H9 (cell line): ENCODE results near the gene SH3RF3. TPM values are rescaled to one million over a fixed set of nuclear protein-coding genes. Genes with fewer than 3 reads are reported as not detected.

Experiments
- DNase-seq: peaks from one replicate; pipeline ENCODE4 v3.0.0-alpha.2; 2017
- H2AFZ ChIP-seq: one replicate; pipeline ENCODE4 v1.6.1; 2013; ENCODE audit warnings: mild to moderate bottlenecking, low read length, control low read depth, moderate library complexity
- H2AK5ac ChIP-seq: 2 replicates; pipeline ENCODE4 v1.6.1; 2013; ENCODE audit warnings: low read length, control low read depth, mixed read lengths; ENCODE audit not compliant: insufficient read length
- H2BK120ac ChIP-seq: one replicate; pipeline ENCODE4 v1.6.1; 2013; ENCODE audit warnings: low read depth, mild to moderate bottlenecking, low read length, control low read depth, inconsistent platforms; ENCODE audit not compliant: poor library complexity, severe bottlenecking
- H2BK12ac ChIP-seq: 2 replicates; pipeline ENCODE4 v1.6.1; 2013; ENCODE audit warnings: low read length, control low read depth, mixed read lengths, low read depth; ENCODE audit not compliant: insufficient read length
- H2BK15ac ChIP-seq: 2 replicates; pipeline ENCODE4 v1.6.1; 2013; ENCODE audit warnings: low read depth, low read length, control low read depth
- H2BK20ac ChIP-seq: one replicate; pipeline ENCODE4 v1.6.1; 2013; ENCODE audit warnings: low read depth, mild to moderate bottlenecking, low read length, control low read depth, inconsistent platforms; ENCODE audit not compliant: poor library complexity, severe bottlenecking
- H2BK5ac ChIP-seq: 2 replicates; pipeline ENCODE4 v1.6.1; 2013; ENCODE audit warnings: low read length, control low read depth, mixed read lengths; ENCODE audit not compliant: insufficient read length
- H3K14ac ChIP-seq: 2 replicates; pipeline ENCODE4 v1.6.1; 2013; ENCODE audit warnings: low read length, control low read depth; ENCODE audit not compliant: insufficient read depth
- H3K18ac ChIP-seq: 2 replicates; pipeline ENCODE4 v1.6.1; 2013; ENCODE audit warnings: low read depth, mild to moderate bottlenecking, mixed read lengths, low read length, control low read depth; ENCODE audit not compliant: insufficient read length
- H3K23ac ChIP-seq: 2 replicates; pipeline ENCODE4 v1.6.1; 2013; ENCODE audit warnings: low read length, control low read depth, mixed read lengths, low read depth; ENCODE audit not compliant: insufficient read length
- H3K23me2 ChIP-seq: 2 replicates; pipeline ENCODE4 v1.6.1; 2013; ENCODE audit warnings: low read depth, mild to moderate bottlenecking, mixed read lengths, low read length, control low read depth; ENCODE audit not compliant: insufficient read length, poor library complexity, severe bottlenecking
- H3K27ac ChIP-seq: 2 replicates; pipeline ENCODE4 v1.5.1; 2013; ENCODE audit warnings: low read length, control low read depth, mixed read lengths, low read depth; ENCODE audit not compliant: insufficient read length
- H3K27me3 ChIP-seq: 2 replicates; pipeline ENCODE4 v1.6.1; 2013; ENCODE audit warnings: low read length, control low read depth, inconsistent platforms; ENCODE audit not compliant: insufficient read depth
- H3K4ac ChIP-seq: 2 replicates; pipeline ENCODE4 v1.6.1; 2013; ENCODE audit warnings: low read depth, mild to moderate bottlenecking, control low read depth, inconsistent platforms, low read length, moderate library complexity
- H3K4me1 ChIP-seq: 2 replicates; pipeline ENCODE4 v1.6.1; 2013; ENCODE audit warnings: low read length, control low read depth, inconsistent platforms; ENCODE audit not compliant: insufficient read depth
- H3K4me2 ChIP-seq: 2 replicates; pipeline ENCODE4 v1.6.1; 2013; ENCODE audit warnings: low read length, control low read depth, mixed read lengths; ENCODE audit not compliant: insufficient read length, insufficient read depth
- H3K56ac ChIP-seq: 2 replicates; pipeline ENCODE4 v1.6.1; 2013; ENCODE audit warnings: low read depth, mild to moderate bottlenecking, mixed read lengths, low read length, control low read depth; ENCODE audit not compliant: insufficient read length
- H3K79me1 ChIP-seq: 2 replicates; pipeline ENCODE4 v1.6.1; 2013; ENCODE audit warnings: low read depth, mild to moderate bottlenecking, moderate library complexity, low read length, control low read depth, inconsistent platforms; ENCODE audit not compliant: insufficient read depth, poor library complexity, severe bottlenecking
- H3K79me2 ChIP-seq: 2 replicates; pipeline ENCODE4 v1.6.1; 2013; ENCODE audit warnings: low read length, control low read depth, inconsistent platforms; ENCODE audit not compliant: insufficient read depth
- H3K9ac ChIP-seq: 2 replicates; pipeline ENCODE4 v1.6.1; 2013; ENCODE audit warnings: low read length, control low read depth, mixed read lengths; ENCODE audit not compliant: insufficient read length; ENCODE audit errors: extremely low read depth
- H3K9me3 ChIP-seq: one replicate; pipeline ENCODE4 v1.6.1; 2013; ENCODE audit warnings: low read depth, low read length, inconsistent platforms; ENCODE audit not compliant: control insufficient read depth
- H3T11ph ChIP-seq: one replicate; pipeline ENCODE4 v1.6.1; 2013; ENCODE audit warnings: mild to moderate bottlenecking, low read length, control low read depth, inconsistent platforms
- H4K20me1 ChIP-seq: one replicate; pipeline ENCODE4 v1.6.1; 2013; ENCODE audit not compliant: control insufficient read depth, insufficient read length, insufficient read depth
- H4K5ac ChIP-seq: 2 replicates; pipeline ENCODE4 v1.6.1; 2013; ENCODE audit warnings: low read depth, mild to moderate bottlenecking, mixed read lengths, low read length, control low read depth; ENCODE audit not compliant: insufficient read length
- H4K8ac ChIP-seq: replicated peaks from 2 replicates; pipeline ENCODE4 v1.6.1; 2013; ENCODE audit warnings: low read length, control low read depth, mixed read lengths, low read depth; ENCODE audit not compliant: insufficient read length
- H4K91ac ChIP-seq: 2 replicates; pipeline ENCODE4 v1.6.1; 2013; ENCODE audit warnings: low read depth, mild to moderate bottlenecking, moderate library complexity, mixed read lengths, low read length, control low read depth; ENCODE audit not compliant: insufficient read length
- H3K27ac Mint-ChIP-seq, 3 experiments: 2 replicates in 2 of 3; 3 replicates in 1 of 3; pipeline ENCODE4 v1.8.0; 2020 to 2021; ENCODE audit warnings: mixed read lengths in 3 of 3, mild to moderate bottlenecking in 1 of 3, moderate library complexity in 1 of 3
- H3K27me3 Mint-ChIP-seq: 2 replicates; pipeline ENCODE4 v1.8.0; 2021; ENCODE audit warnings: low read depth, mild to moderate bottlenecking, moderate library complexity, mixed read lengths
- H3K36me3 Mint-ChIP-seq, 3 experiments: 2 replicates in 2 of 3; 3 replicates in 1 of 3; pipeline ENCODE4 v1.8.0; 2020 to 2021; ENCODE audit warnings: low read depth in 3 of 3, mixed read lengths in 3 of 3; ENCODE audit not compliant: insufficient read depth in 1 of 3
- H3K4me1 Mint-ChIP-seq, 2 experiments: 2 replicates each; pipeline ENCODE4 v1.8.0; 2020; ENCODE audit warnings: mixed read lengths in 2 of 2
- H3K4me3 Mint-ChIP-seq, 2 experiments: 2 replicates in 1 of 2; 3 replicates in 1 of 2; pipeline ENCODE4 v1.8.0; 2020 to 2021; ENCODE audit warnings: mild to moderate bottlenecking in 2 of 2, mixed read lengths in 2 of 2, moderate library complexity in 1 of 2
- H3K9me3 Mint-ChIP-seq, 2 experiments: 2 replicates in 1 of 2; 3 replicates in 1 of 2; pipeline ENCODE4 v1.8.0; 2020; ENCODE audit warnings: mild to moderate bottlenecking in 2 of 2, mixed read lengths in 2 of 2, moderate library complexity in 1 of 2
- WGBS: extraction: QIAGEN DNeasy Blood & Tissue Kit; methylation state at CpG from one replicate; pipeline ENCODE4 v1.1.7; 2013; ENCODE audit warnings: missing lambda C conversion rate, low lambda C conversion rate, mixed read lengths; ENCODE audit not compliant: insufficient read length; ENCODE audit errors: extremely low coverage; 5-methylcytosine and 5-hydroxymethylcytosine counted together
- total RNA-seq: library from RNA; stranded (reverse); gene quantifications from 2 replicates; pipeline ENCODE4 v1.2.1, GENCODE V29; 2021
- TF ChIP-seq, protein P1 (sequence below): fragments of 200-600 bp; sonication (generic); conservative IDR thresholded peaks from 3 replicates; pipeline ENCODE4 v1.8.0; 2021; ENCODE audit warnings: antibody characterized with exemption, mild to moderate bottlenecking

The SH3RF3 gene
- total RNA-seq, 1 experiment from 2014 or later, result 0.46 TPM

DNA sequence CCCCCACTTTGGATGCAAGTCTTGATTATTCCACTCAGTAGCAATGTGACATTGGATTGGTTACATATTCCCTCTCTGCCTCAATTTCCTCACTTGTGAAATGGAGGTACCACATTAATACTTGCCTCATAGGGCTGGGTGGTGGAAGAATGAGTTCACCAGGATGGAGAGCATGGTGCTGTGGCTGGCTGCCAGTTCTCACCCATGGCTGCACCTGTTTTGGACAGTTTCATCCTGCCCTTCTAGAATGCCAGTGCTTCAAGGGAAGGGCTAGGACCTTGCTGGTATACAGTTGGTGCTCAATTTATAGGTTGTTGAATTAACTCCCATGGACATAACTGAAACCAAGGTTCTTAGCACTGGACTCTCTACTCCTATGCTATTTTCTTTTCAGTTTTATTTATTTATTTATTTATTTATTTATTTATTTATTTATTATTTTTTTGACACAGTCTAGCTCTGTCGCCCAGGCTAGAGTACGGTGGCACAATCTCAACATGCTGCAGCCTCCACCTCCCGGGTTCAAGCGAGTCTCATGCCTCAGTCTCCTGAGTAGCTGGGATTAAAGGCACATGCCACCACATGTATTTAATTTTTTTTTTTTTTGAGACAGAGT, 5.3 kb upstream of the SH3RF3 start:
- H4K5ac ChIP-seq, result no peak overlapping the region
- H3T11ph ChIP-seq, result no peak overlapping the region
- no peak for DNase-seq
- peaks cover 6% of the 10 kb centered on the region for H3K23me2 ChIP-seq
- no peak overlapping the region for H3K18ac ChIP-seq
- H2BK120ac ChIP-seq, result no peak overlapping the region
- TF ChIP-seq, protein P1, sequence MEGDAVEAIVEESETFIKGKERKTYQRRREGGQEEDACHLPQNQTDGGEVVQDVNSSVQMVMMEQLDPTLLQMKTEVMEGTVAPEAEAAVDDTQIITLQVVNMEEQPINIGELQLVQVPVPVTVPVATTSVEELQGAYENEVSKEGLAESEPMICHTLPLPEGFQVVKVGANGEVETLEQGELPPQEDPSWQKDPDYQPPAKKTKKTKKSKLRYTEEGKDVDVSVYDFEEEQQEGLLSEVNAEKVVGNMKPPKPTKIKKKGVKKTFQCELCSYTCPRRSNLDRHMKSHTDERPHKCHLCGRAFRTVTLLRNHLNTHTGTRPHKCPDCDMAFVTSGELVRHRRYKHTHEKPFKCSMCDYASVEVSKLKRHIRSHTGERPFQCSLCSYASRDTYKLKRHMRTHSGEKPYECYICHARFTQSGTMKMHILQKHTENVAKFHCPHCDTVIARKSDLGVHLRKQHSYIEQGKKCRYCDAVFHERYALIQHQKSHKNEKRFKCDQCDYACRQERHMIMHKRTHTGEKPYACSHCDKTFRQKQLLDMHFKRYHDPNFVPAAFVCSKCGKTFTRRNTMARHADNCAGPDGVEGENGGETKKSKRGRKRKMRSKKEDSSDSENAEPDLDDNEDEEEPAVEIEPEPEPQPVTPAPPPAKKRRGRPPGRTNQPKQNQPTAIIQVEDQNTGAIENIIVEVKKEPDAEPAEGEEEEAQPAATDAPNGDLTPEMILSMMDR, result no peak
- no peak overlapping the region for H2AK5ac ChIP-seq
- H3K4me1 ChIP-seq, result no peaks in the 10 kb centered on the region
- H4K20me1 ChIP-seq, result no peaks in the 10 kb centered on the region
- H2BK20ac ChIP-seq, result no peak overlapping the region
- no peak overlapping the region for H2BK5ac ChIP-seq
- no peak overlapping the region for H3K14ac ChIP-seq
- H3K9ac ChIP-seq, result no peak overlapping the region
- no peak overlapping the region for H3K27ac ChIP-seq
- no peak overlapping the region for H4K91ac ChIP-seq
- no peaks in the 10 kb centered on the region for H3K9me3 ChIP-seq
- H3K79me2 ChIP-seq, result no peaks in the 10 kb centered on the region
- peaks cover 6 to 10% of the 10 kb centered on the region in 2 experiments; a peak in 2 of 4 replicates for H3K4me1 Mint-ChIP-seq
- H3K27me3 Mint-ChIP-seq, result peaks cover 46% of the 10 kb centered on the region
- H2BK15ac ChIP-seq, result no peak overlapping the region
- H3K4me3 Mint-ChIP-seq, result no peak overlapping the region
- H3K4ac ChIP-seq, result no peak overlapping the region
- no peak overlapping the region for H3K56ac ChIP-seq
- H3K79me1 ChIP-seq, result no peaks in the 10 kb centered on the region
- H2BK12ac ChIP-seq, result no peak overlapping the region
- no peak overlapping the region for H2AFZ ChIP-seq
- H3K9me3 Mint-ChIP-seq, result peaks cover 5 to 6% of the 10 kb centered on the region in 2 experiments; a peak in 4 of 5 replicates
- no peak overlapping the region for H3K27ac Mint-ChIP-seq
- no peak overlapping the region for H3K23ac ChIP-seq
- peaks cover 4% of the 10 kb centered on the region; the same call in 1 of the 2 replicates for H3K27me3 ChIP-seq
- H4K8ac ChIP-seq, result no peak overlapping the region
- no peak overlapping the region for H3K4me2 ChIP-seq
- H3K36me3 Mint-ChIP-seq, result peaks cover 0 to 3% (median 0%) of the 10 kb centered on the region in 3 experiments; a peak in 1 of 7 replicates
- WGBS, result no CpG with 5 or more reads among the region's 4 CpGs
